Astrocyte (in vitro differentiated cells and primary cell): ENCODE data around the gene PSMB11. TPM values are rescaled to one million over a fixed set of nuclear protein-coding genes. Genes with fewer than 3 reads are reported as not detected.

Experiments used
- DNase-seq: peaks from one replicate; pipeline ENCODE4 v3.0.0-alpha.2; 2010; ENCODE audit warnings: low read depth
- FAIRE-seq: peaks from 2 replicates; lab custom pipeline; 2011; peaks lifted over from hg19 to GRCh38; lab: Jason Lieb, UNC
- H2AFZ ChIP-seq: 2 replicates; pipeline ENCODE4 v1.6.0; 2012; ENCODE audit warnings: low read depth, low read length, inconsistent platforms
- H3K27ac ChIP-seq: 2 replicates; pipeline ENCODE4 v1.5.1; 2011; ENCODE audit warnings: low read depth, low read length, inconsistent platforms
- H3K27me3 ChIP-seq: 2 replicates; pipeline ENCODE4 v1.6.0; 2011; ENCODE audit warnings: low read length, inconsistent platforms; ENCODE audit not compliant: insufficient read depth
- H3K36me3 ChIP-seq: 2 replicates; pipeline ENCODE4 v1.5.1; 2011; ENCODE audit warnings: low read length, inconsistent platforms; ENCODE audit not compliant: insufficient read depth
- H3K4me1 ChIP-seq: 2 replicates; pipeline ENCODE4 v1.5.1; 2011; ENCODE audit warnings: low read length, inconsistent platforms; ENCODE audit not compliant: insufficient read depth
- H3K4me2 ChIP-seq: 2 replicates; pipeline ENCODE4 v1.6.0; 2012; ENCODE audit warnings: low read length, inconsistent platforms
- H3K4me3 ChIP-seq: 2 replicates; pipeline ENCODE4 v1.5.1; 2011; ENCODE audit warnings: low read depth, mild to moderate bottlenecking, low read length, inconsistent platforms; ENCODE audit not compliant: insufficient read depth
- H3K79me2 ChIP-seq: 2 replicates; pipeline ENCODE4 v1.6.0; 2012; ENCODE audit warnings: mild to moderate bottlenecking, low read length, inconsistent platforms; ENCODE audit not compliant: insufficient read depth
- H3K9ac ChIP-seq: 2 replicates; pipeline ENCODE4 v1.6.0; 2012; ENCODE audit warnings: mild to moderate bottlenecking, low read length, inconsistent platforms
- H3K9me3 ChIP-seq: 2 replicates; pipeline ENCODE4 v1.5.1; 2012; ENCODE audit warnings: low read depth, mild to moderate bottlenecking, low read length, inconsistent platforms; ENCODE audit not compliant: insufficient read depth
- H4K20me1 ChIP-seq: 2 replicates; pipeline ENCODE4 v1.6.0; 2012; ENCODE audit warnings: low read length, inconsistent platforms; ENCODE audit not compliant: insufficient read depth
- H3K27ac Mint-ChIP-seq: one replicate; pipeline ENCODE4 v1.8.0; 2021; ENCODE audit warnings: mild to moderate bottlenecking, mixed read lengths; ENCODE audit not compliant: unreplicated experiment
- H3K27me3 Mint-ChIP-seq: one replicate; pipeline ENCODE4 v1.8.0; 2021; ENCODE audit warnings: low read depth, mixed read lengths; ENCODE audit not compliant: unreplicated experiment
- H3K36me3 Mint-ChIP-seq: one replicate; pipeline ENCODE4 v1.8.0; 2021; ENCODE audit warnings: low read depth, mixed read lengths; ENCODE audit not compliant: unreplicated experiment
- H3K4me1 Mint-ChIP-seq: one replicate; pipeline ENCODE4 v1.8.0; 2021; ENCODE audit warnings: low read depth, mixed read lengths; ENCODE audit not compliant: unreplicated experiment
- H3K4me3 Mint-ChIP-seq: one replicate; pipeline ENCODE4 v1.8.0; 2021; ENCODE audit warnings: mild to moderate bottlenecking, moderate library complexity, mixed read lengths; ENCODE audit not compliant: unreplicated experiment
- H3K9me3 Mint-ChIP-seq: one replicate; pipeline ENCODE4 v1.8.0; 2021; ENCODE audit warnings: mild to moderate bottlenecking, mixed read lengths; ENCODE audit not compliant: unreplicated experiment
- EZH2 ChIP-seq: IDR thresholded peaks from 2 replicates; pipeline ENCODE4 v1.6.1; 2012; ENCODE audit warnings: mild to moderate bottlenecking, low read length, inconsistent platforms; ENCODE audit not compliant: insufficient read depth
- total RNA-seq: library from RNA; stranded (reverse); gene quantifications from 2 replicates; pipeline ENCODE4 v1.2.1, GENCODE V29; 2021
- TF ChIP-seq, protein P1 (sequence below): IDR thresholded peaks from 2 replicates; pipeline ENCODE4 v1.5.1; 2011; ENCODE audit warnings: low read depth, mild to moderate bottlenecking, inconsistent platforms, low read length, moderate library complexity; ENCODE audit not compliant: insufficient read depth

The PSMB11 gene
- total RNA-seq, 1 donor from 2014 or later, result not detected

DNA sequence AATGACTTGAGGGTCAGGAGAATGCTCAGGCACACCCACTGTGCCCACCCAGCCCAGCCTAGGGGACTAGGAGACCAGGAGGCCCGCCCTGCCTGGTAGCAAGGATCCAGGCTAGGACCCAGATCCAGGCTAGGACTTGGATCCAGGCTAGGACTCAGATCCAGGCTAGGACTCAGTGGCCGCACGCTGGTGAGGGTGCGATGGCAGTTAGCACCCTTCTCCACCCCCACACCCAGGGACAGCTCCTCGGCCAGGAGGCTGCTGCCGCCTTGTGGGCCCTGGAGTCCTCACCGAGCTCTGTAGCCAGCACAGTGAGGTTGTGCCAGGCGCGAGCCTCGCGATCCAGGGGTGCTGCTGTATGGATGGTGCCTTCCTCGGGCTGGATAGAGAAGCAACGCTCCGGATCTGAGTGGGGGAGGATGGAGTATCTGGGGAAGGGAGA lies 10.2 kb downstream of the PSMB11 start:
- H3K4me1 Mint-ChIP-seq, result peaks cover 12% of the 10 kb centered on the region
- TF ChIP-seq, protein P1, sequence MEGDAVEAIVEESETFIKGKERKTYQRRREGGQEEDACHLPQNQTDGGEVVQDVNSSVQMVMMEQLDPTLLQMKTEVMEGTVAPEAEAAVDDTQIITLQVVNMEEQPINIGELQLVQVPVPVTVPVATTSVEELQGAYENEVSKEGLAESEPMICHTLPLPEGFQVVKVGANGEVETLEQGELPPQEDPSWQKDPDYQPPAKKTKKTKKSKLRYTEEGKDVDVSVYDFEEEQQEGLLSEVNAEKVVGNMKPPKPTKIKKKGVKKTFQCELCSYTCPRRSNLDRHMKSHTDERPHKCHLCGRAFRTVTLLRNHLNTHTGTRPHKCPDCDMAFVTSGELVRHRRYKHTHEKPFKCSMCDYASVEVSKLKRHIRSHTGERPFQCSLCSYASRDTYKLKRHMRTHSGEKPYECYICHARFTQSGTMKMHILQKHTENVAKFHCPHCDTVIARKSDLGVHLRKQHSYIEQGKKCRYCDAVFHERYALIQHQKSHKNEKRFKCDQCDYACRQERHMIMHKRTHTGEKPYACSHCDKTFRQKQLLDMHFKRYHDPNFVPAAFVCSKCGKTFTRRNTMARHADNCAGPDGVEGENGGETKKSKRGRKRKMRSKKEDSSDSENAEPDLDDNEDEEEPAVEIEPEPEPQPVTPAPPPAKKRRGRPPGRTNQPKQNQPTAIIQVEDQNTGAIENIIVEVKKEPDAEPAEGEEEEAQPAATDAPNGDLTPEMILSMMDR, result no peak
- TF ChIP-seq EZH2, result no peak
- FAIRE-seq (no peak), DNase-seq (no peak)
- H3K27ac Mint-ChIP-seq, result no peak overlapping the region
- no peaks in the 10 kb centered on the region for H3K27me3 Mint-ChIP-seq
- H3K36me3 ChIP-seq, result no peaks in the 10 kb centered on the region
- H3K4me3 Mint-ChIP-seq, result no peak overlapping the region
- H3K9me3 ChIP-seq, result no peaks in the 10 kb centered on the region
- H3K27ac ChIP-seq, result no peak overlapping the region
- H3K9me3 Mint-ChIP-seq, result peaks cover 4% of the 10 kb centered on the region
- H2AFZ ChIP-seq, result no peak overlapping the region
- H3K4me1 ChIP-seq, result peaks cover 18% of the 10 kb centered on the region
- no peaks in the 10 kb centered on the region for H3K27me3 ChIP-seq
- no peak overlapping the region for H3K4me3 ChIP-seq
- peaks cover 9% of the 10 kb centered on the region for H4K20me1 ChIP-seq
- H3K9ac ChIP-seq, result no peak overlapping the region
- no peaks in the 10 kb centered on the region for H3K79me2 ChIP-seq
- H3K36me3 Mint-ChIP-seq, result peaks cover 15% of the 10 kb centered on the region
- no peak overlapping the region for H3K4me2 ChIP-seq

GRCh38 chr14:23052671-23053070 lies 10.7 kb downstream of the PSMB11 start:
- TF ChIP-seq EZH2, result no peak
- TF ChIP-seq, protein P1, result no peak
- H3K4me3 Mint-ChIP-seq, result no peak overlapping the region
- no peak overlapping the region for H3K27ac ChIP-seq
- peaks cover 16% of the 10 kb centered on the region for H3K4me1 ChIP-seq
- peaks cover 10% of the 10 kb centered on the region for H3K36me3 Mint-ChIP-seq
- FAIRE-seq, result no peak
- H3K9me3 Mint-ChIP-seq, result no peaks in the 10 kb centered on the region
- no peaks in the 10 kb centered on the region for H3K9me3 ChIP-seq
- no peaks in the 10 kb centered on the region for H3K27me3 ChIP-seq
- no peaks in the 10 kb centered on the region for H3K36me3 ChIP-seq
- no peak overlapping the region for H2AFZ ChIP-seq
- H4K20me1 ChIP-seq, result peaks cover 9% of the 10 kb centered on the region
- no peak for DNase-seq
- H3K4me1 Mint-ChIP-seq, result peaks cover 12% of the 10 kb centered on the region
- H3K4me3 ChIP-seq, result no peak overlapping the region
- H3K27ac Mint-ChIP-seq, result no peak overlapping the region
- H3K27me3 Mint-ChIP-seq, result no peaks in the 10 kb centered on the region
- H3K79me2 ChIP-seq, result no peaks in the 10 kb centered on the region
- H3K4me2 ChIP-seq, result no peak overlapping the region
- no peak overlapping the region for H3K9ac ChIP-seq

- no peak overlapping the region for H3K27ac ChIP-seq
- no peak for DNase-seq
- Mint-ChIP-seq H3K9me3 (no peaks in the 10 kb centered on the region), H3K4me1 (peaks cover 17% of the 10 kb centered on the region), H3K4me3 (no peak overlapping the region), H3K27ac (no peak overlapping the region), H3K36me3 (peaks cover 10% of the 10 kb centered on the region), H3K27me3 (no peaks in the 10 kb centered on the region)
- H3K4me2 ChIP-seq, result no peak overlapping the region
- TF ChIP-seq EZH2, result no peak
- TF ChIP-seq, protein P1, result no peak
- no peaks in the 10 kb centered on the region for H3K27me3 ChIP-seq
- H3K4me1 ChIP-seq, result peaks cover 19% of the 10 kb centered on the region
- H4K20me1 ChIP-seq, result peaks cover 16% of the 10 kb centered on the region
- no peaks in the 10 kb centered on the region for H3K79me2 ChIP-seq
- H3K36me3 ChIP-seq, result no peaks in the 10 kb centered on the region
- H3K4me3 ChIP-seq, result no peak overlapping the region
- H3K9me3 ChIP-seq, result no peaks in the 10 kb centered on the region
- no peak for FAIRE-seq
- H2AFZ ChIP-seq, result no peak overlapping the region
- no peak overlapping the region for H3K9ac ChIP-seq
Measured at GRCh38 chr14:23053426-23053825, 11.4 kb downstream of the PSMB11 start.
